AG10803 (cell line): Measurements from ENCODE around the gene AZIN2.
A peak's percentile ranks its signal among the peaks of the same experiment; 100 is the strongest.

Source experiments
- DNase-seq: peaks from one replicate; pipeline ENCODE4 v3.0.0; 2010; ENCODE audit warnings: low read depth
- H3K4me3 ChIP-seq: 2 replicates; pipeline ENCODE4 v1.5.1; 2011; ENCODE audit warnings: mild to moderate bottlenecking, low read length, control low read depth
- TF ChIP-seq, protein P1 (sequence below): conservative IDR thresholded peaks from 2 replicates; pipeline ENCODE4 v1.5.1; 2011; ENCODE audit warnings: mild to moderate bottlenecking, low read length, control low read depth, inconsistent platforms

The AZIN2 gene

DNA sequence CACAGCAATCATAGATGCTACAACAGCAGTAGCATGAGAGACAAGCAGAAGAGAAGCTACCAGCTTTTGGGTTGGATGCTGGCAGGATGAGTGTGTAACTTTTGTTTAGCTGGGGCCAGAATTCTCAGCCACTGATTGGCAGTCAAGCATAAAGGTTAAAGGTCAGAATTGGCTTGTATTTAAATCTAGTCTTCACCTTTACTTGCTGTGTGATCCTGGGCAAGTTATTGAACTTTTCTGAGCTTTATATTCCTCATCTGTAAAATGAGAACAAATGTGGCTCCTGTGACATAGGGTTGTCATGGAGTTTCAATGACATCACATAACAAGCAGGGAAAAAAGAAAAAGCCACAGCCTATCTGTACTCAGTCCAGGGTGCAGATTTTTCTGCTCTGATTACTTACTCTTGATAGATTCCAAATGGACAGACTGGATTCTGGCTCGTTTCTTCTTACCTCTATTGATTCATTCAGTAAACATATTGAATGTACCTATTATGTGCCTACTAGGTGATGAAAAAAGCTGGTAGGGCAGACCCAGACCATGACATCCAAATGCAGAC lies 2.8 kb upstream of the AZIN2 start:
- no peak for DNase-seq
- H3K4me3 ChIP-seq = no peak overlapping the region
- TF ChIP-seq, protein P1, sequence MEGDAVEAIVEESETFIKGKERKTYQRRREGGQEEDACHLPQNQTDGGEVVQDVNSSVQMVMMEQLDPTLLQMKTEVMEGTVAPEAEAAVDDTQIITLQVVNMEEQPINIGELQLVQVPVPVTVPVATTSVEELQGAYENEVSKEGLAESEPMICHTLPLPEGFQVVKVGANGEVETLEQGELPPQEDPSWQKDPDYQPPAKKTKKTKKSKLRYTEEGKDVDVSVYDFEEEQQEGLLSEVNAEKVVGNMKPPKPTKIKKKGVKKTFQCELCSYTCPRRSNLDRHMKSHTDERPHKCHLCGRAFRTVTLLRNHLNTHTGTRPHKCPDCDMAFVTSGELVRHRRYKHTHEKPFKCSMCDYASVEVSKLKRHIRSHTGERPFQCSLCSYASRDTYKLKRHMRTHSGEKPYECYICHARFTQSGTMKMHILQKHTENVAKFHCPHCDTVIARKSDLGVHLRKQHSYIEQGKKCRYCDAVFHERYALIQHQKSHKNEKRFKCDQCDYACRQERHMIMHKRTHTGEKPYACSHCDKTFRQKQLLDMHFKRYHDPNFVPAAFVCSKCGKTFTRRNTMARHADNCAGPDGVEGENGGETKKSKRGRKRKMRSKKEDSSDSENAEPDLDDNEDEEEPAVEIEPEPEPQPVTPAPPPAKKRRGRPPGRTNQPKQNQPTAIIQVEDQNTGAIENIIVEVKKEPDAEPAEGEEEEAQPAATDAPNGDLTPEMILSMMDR = no peak

DNA sequence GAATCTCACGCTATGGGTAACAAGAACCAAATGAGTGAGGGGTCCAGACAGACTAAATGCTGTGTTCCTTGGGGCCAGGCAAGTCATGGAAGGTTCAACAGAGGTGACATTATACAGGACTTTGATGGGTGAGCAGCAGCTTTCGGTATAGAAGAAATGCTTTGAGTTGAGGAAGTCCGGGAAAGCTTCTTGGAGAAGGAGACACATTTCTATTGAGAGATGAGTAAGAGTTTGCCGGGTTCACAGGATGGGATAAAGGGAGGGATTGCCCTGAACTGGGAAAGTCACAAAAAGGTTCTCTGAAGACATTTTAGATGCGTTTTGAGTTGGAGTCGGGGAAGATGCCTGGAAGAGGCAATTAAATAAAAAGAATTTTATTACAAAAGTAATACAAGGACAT lies 580 bp upstream of the AZIN2 start:
- DNase-seq = no peak
- TF ChIP-seq, protein P1 = no peak
- peak overlapping the region; percentile 91 for H3K4me3 ChIP-seq

DNA sequence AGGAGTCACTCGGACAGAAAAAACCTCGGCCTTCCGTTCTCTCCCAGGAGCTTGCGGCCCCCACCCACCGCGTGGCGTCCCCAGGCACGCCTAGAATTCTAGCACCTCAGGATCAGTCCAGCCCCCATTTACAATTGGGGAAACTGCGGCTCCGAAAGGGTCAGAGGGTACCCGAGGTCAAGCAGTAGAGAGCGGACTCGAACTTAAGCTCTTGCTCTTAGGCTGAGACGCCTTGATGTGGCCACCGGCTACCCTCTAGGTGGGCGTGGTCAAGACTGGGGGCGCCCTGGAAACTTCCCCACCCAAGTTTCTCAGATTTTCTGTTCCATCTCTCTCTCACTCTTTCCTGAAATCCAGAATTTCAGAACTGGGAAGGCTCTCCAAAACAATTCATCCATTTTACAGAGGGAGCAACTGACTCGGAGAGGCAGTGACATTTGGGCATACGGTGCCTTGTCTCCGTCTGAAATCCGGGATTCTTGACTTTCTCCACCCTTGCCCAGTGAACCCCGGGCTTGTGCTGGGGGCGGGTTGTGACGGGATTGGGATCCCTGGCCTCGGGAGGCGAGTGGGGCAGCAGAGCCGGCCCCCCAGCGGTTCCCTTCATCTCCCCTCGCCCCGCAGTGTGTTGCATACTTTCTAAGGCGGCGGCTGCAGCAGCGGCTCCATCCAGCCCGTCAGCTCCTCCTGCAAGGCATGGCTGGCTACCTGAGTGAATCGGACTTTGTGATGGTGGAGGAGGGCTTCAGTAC lies 777 bp downstream of the AZIN2 start:
- peak overlapping the region; percentile 91 for H3K4me3 ChIP-seq
- DNase-seq = no peak

DNA sequence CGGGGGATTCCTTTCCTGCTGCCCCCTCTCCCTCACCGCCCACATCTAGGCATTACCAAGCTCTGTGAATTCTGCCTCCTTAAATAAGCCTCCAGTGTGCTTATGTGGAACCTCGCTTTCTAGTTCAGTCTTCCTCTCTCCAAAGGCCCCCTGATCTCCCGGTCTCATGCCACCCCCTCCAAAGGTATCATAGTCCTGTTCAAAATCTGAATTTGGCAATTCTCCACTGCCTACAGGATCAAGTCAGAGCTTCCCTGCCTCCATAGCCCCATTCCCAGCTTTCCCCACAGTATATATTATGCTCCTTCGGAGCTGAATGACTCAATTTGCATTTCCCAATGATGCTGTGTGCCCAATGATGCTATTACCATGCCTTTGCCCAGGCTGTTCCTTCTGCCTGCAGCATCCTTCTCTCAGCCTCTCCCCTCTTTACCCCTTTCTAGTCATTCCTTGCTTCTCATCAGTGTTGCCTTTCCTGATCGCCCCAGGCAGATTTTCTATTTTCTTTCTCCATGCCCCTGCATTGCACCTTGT lies 1.7 kb downstream of the AZIN2 start:
- DNase-seq = no peak
- no peak overlapping the region for H3K4me3 ChIP-seq
- TF ChIP-seq, protein P1 = no peak

More for the DNA sequence above, 777 bp downstream of the AZIN2 start:
- TF ChIP-seq, protein P1 = no peak

DNA sequence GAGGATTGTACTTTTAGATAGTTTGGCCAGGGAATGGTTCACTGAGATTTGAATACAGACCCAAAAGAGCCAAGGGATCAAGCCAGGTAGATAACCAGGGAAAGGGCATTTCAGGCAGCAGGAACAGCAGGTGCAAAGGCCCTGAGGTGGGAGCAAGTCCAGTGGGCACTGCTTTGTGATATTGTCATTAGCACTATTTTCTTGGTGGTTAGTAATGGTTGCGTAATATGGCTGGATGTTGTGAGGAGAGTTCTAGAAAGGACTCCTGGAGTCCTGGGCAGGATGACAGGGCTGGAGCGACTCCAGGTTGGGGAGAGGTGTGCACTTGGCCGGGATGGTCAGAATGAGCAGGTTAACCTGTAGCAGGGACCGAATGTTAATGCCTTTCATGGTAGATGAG lies 4.4 kb downstream of the AZIN2 start:
- DNase-seq = no peak
- no peak overlapping the region for H3K4me3 ChIP-seq
- TF ChIP-seq, protein P1 = no peak

DNA sequence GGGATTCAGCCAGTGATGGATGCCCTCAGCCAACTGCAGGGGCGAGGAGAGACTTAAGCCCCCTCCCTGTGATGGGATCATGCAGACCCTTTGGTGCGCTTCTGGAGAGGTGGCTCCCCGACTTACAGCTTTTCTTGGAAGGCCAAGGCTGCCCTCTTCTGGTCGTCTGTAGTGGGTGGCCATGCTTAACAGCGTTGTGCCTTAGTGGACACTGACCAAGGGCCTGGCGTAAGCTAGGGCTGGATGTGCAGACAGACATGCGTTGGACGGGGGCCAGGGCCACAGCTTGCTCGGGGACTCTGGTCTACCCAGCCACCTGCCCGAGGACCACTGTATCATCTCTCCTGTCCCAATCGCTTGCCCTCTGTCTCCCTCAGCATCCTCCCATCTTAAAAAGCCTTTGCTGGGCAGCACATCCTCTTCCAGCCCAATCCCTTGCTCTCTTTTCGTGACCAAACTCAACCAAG lies 5.5 kb downstream of the AZIN2 start:
- no peak overlapping the region for H3K4me3 ChIP-seq
- peak; percentile 77 for DNase-seq
- TF ChIP-seq, protein P1 = peak; percentile 85

DNA sequence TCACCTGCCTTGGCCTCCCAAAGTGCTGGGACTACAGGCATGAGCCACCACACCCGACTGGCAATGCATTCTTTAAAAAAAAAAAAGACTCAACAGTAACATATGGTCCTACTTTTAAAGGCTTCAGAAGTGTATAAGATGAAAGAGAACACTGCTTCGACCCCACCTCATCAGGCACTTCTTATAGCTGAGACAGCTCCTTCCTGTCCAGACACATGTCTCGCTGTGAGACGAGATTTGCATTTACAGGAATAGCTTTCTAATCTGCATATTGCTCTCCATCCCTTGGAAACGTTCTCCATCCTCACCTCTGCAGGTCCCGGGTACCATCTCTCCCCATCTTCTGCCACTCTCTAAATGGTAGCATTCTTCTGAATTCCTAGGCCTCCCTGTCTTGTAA lies 6.7 kb downstream of the AZIN2 start:
- H3K4me3 ChIP-seq = no peak overlapping the region
- DNase-seq = no peak
- TF ChIP-seq, protein P1 = no peak
